Body of pancreas (tissue), 4 donors: Measurements from ENCODE around the gene AFG3L2.

Experiments
- POLR2A ChIP-seq, 3 donors: fragments of 450-650 bp; IDR thresholded peaks; one replicate each; pipeline ENCODE4 v1.6.1; 2016; ENCODE audit warnings: antibody characterized with exemption in 3 of 3, mild to moderate bottlenecking in 2 of 3
- TF ChIP-seq, protein P1 (sequence below), 7 experiments: fragments of 450-650 bp in 4 of 7; fragments of 200-600 bp in 3 of 7; sonication (generic) in 3 of 7; IDR thresholded peaks; one replicate each; pipeline ENCODE4 v1.5.1; 2016 to 2019; ENCODE audit warnings: antibody characterized with exemption in 7 of 7

DNA sequence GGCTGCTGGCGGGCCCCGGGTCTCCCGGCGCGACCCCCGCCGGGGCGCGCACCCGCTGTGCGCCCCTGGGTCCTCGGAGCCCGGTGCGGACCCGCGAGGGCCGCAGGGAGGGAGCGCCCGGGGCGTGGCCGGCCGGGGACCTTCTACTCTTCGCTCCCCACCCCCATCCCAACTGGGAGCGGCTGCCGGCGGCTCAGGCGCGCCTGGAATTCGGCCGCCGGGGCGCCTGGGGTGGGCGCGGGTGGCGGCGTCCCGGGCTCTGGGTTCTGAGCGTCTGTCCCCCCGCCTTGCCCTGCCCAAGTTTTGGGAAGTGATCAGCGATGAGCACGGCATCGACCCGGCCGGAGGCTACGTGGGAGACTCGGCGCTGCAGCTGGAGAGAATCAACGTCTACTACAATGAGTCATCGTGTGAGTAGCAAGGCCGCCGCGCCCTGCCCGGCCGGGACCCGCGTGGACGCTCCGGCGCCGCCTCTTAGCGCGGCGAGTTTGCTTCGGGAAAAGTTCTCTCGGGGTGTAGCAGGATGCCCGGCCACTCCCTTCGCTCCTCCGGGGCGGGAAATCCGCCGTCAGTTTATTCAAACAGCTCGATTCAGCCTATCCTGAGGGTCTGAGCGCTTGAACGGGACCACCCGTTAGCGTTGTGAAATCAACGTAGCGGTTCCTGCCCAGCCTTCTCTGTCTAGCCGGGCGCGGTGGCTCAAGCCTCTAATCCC, 68.5 kb downstream of the AFG3L2 start:
- TF ChIP-seq, protein P1, sequence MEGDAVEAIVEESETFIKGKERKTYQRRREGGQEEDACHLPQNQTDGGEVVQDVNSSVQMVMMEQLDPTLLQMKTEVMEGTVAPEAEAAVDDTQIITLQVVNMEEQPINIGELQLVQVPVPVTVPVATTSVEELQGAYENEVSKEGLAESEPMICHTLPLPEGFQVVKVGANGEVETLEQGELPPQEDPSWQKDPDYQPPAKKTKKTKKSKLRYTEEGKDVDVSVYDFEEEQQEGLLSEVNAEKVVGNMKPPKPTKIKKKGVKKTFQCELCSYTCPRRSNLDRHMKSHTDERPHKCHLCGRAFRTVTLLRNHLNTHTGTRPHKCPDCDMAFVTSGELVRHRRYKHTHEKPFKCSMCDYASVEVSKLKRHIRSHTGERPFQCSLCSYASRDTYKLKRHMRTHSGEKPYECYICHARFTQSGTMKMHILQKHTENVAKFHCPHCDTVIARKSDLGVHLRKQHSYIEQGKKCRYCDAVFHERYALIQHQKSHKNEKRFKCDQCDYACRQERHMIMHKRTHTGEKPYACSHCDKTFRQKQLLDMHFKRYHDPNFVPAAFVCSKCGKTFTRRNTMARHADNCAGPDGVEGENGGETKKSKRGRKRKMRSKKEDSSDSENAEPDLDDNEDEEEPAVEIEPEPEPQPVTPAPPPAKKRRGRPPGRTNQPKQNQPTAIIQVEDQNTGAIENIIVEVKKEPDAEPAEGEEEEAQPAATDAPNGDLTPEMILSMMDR (IDR thresholded peaks at IDR 0.05), result no peak
- TF ChIP-seq POLR2A (IDR thresholded peaks at IDR 0.05), result peak; percentile 68 to 86 (median 77)
